K562 (cell line): ENCODE measurements around the gene ZDHHC12. TPM values are rescaled to one million over a fixed set of nuclear protein-coding genes. Genes with fewer than 3 reads are reported as not detected.

Experiments
- ARID1B ChIP-seq: fragments of 450-650 bp; IDR thresholded peaks from 2 replicates; pipeline ENCODE4 v1.6.1; 2016; ENCODE audit warnings: antibody characterized with exemption, mild to moderate bottlenecking, inconsistent platforms
- MCM2 ChIP-seq: fragments of 450-650 bp; IDR thresholded peaks from 2 replicates; pipeline ENCODE4 v1.6.1; 2017; ENCODE audit warnings: low read depth, mild to moderate bottlenecking
- MTF1 ChIP-seq: fragments of 250-450 bp; sonication (Bioruptor Pico); IDR thresholded peaks from 2 replicates; pipeline ENCODE4 v1.9.0; 2021; ENCODE audit warnings: moderate library complexity, mild to moderate bottlenecking, inconsistent platforms, borderline replicate concordance
- MYNN ChIP-seq, 2 experiments: sonication (generic); formaldehyde crosslinking in 1 of 2; IDR thresholded peaks; 2 replicates each; pipeline versions ENCODE4 v1.5.0 to v1.6.1; 2016 to 2020; ENCODE audit warnings: antibody characterized with exemption in 1 of 2, missing genetic modification reagents in 1 of 2
- NFIC ChIP-seq: fragments of 450-650 bp; IDR thresholded peaks from 2 replicates; pipeline ENCODE4 v1.6.1; 2017; ENCODE audit warnings: mild to moderate bottlenecking, inconsistent platforms
- SAP30 ChIP-seq: fragments of 200-600 bp; sonication (generic); IDR thresholded peaks from 2 replicates; pipeline ENCODE4 v1.6.1; 2012; ENCODE audit warnings: borderline replicate concordance, low read depth, mild to moderate bottlenecking, moderate library complexity, low read length, control low read depth, inconsistent platforms; ENCODE audit not compliant: insufficient read depth, poor library complexity, severe bottlenecking
- SMARCE1 ChIP-seq: fragments of 450-650 bp; IDR thresholded peaks from 2 replicates; pipeline ENCODE4 v1.7.1; 2016; ENCODE audit warnings: mild to moderate bottlenecking
- TBL1XR1 ChIP-seq, 2 experiments: IDR thresholded peaks; 2 replicates each; pipeline ENCODE4 v1.6.1; 2012; ENCODE audit warnings: improper control_type of control experiment in 2 of 2, low read length in 2 of 2, mild to moderate bottlenecking in 1 of 2
- TCF7L2 ChIP-seq: fragments of 150-350 bp; IDR thresholded peaks from 2 replicates; pipeline ENCODE4 v1.6.1; 2016; ENCODE audit warnings: low read depth, mild to moderate bottlenecking, low read length, moderate library complexity
- TEAD4 ChIP-seq, 2 experiments: sonication (generic) in 1 of 2; formaldehyde crosslinking in 1 of 2; IDR thresholded peaks; 2 replicates each; pipeline versions ENCODE4 v1.6.1 to v1.8.0; 2012 to 2022; ENCODE audit warnings: borderline replicate concordance in 1 of 2, inconsistent platforms in 1 of 2, low read length in 1 of 2, mild to moderate bottlenecking in 1 of 2, missing genetic modification reagents in 1 of 2
- ZFPM2 ChIP-seq: fragments of 250-450 bp; sonication (Bioruptor Pico); IDR thresholded peaks from 2 replicates; pipeline ENCODE4 v1.5.1; 2022; ENCODE audit warnings: mild to moderate bottlenecking
- ZNF212 ChIP-seq: fragments of 450-650 bp; formaldehyde crosslinking; IDR thresholded peaks from 2 replicates; pipeline ENCODE4 v1.4.0; 2020; ENCODE audit warnings: mild to moderate bottlenecking
- ZNF274 ChIP-seq: IDR thresholded peaks from 2 replicates; pipeline ENCODE4 v1.6.1; 2011; ENCODE audit warnings: low read depth, mild to moderate bottlenecking, low read length, moderate library complexity, borderline replicate concordance
- ZNF551 ChIP-seq: fragments of 250-450 bp; sonication (Bioruptor Pico); IDR thresholded peaks from 2 replicates; pipeline ENCODE4 v1.5.0; 2021; ENCODE audit warnings: mild to moderate bottlenecking, moderate library complexity
- polyA plus RNA-seq, 8 experiments: library from polyadenylated mRNA; depleted of rRNA in 4 of 8; stranded (reverse) in 5 of 8; unstranded in 3 of 8; fragments of >200 nt; fragmentation: Nextera tagmentation in 2 of 8; fragmentation: Illumina TruSeq in 1 of 8; extraction: Ambion mirVana in 2 of 8; extraction: Trizol in 1 of 8; gene quantifications; 2 replicates each; pipeline versions ENCODE4 v1.2.1 to v1.2.3, GENCODE V29; 2011 to 2014; ENCODE audit warnings: inconsistent platforms in 1 of 8, missing spikeins in 1 of 8
- total RNA-seq, 7 experiments: library from RNA; depleted of rRNA in 6 of 7; stranded (reverse); fragments of >200 nt in 6 of 7; fragmentation: Illumina TruSeq in 2 of 7; extraction: Trizol in 2 of 7; gene quantifications; 2 replicates each; pipeline versions ENCODE4 v1.2.1 to v1.2.3, GENCODE V29; 2011 to 2021; ENCODE audit warnings: low replicate concordance in 1 of 7
- TF ChIP-seq, protein P1 (sequence below): fragments of 200-600 bp; sonication (generic); IDR thresholded peaks from one replicate; pipeline ENCODE4 v1.6.1; 2012; ENCODE audit warnings: mild to moderate bottlenecking, low read depth, low read length, inconsistent platforms
- TF ChIP-seq, protein P2 (sequence below): fragments of 250-450 bp; sonication (Bioruptor Pico); IDR thresholded peaks from 2 replicates; pipeline ENCODE4 v1.8.0; 2022; ENCODE audit warnings: moderate library complexity, mild to moderate bottlenecking, inconsistent platforms

The ZDHHC12 gene
- total and polyA plus RNA-seq, 9 of the 15 experiments (the other 6 are each of a cell fraction or from before 2014, with no cell fraction given) = 0.21 to 38.0 (median 13.8) TPM

DNA sequence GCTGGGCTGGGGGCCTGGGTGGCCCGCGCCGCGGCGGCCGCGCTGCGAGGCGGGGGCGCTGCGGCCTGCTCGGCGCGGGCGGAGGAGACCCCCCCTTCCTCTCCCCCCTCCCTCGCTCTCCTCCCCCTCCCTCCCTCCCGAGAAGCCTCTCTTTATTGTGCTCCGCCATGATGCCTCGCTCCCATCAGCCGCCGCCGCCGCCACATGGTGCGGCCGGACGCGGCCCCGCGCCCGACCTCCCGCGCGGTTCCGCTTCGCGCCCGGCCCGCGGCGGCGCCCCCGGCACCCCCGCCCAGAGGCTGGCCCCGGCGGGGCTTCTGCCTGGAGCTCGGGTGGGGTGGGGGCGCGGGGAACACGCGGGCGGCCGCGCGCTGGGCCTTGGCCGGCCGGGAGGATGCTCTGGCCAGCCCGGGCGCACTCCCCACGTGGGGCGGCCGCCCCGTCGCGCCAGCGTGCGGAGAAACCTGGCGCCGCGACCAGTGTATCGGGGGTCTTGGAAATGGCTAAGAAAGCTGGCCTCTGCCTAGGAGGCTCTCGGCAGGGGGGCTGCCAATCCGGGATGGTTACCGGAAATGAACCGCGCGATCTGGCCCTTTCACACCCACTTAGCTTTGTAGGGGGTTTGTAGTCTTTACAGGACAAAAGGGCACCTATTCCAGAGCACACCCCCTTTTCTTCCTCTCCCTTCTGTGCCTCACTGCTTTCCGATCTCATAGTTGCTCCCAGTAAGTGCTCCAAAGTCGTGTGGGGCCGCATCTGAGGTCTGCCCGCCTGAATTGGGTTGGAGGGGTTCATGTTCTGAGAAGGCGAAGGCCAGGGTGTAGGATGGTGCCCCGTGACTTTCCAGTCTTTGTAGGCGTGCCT is 33.9 kb downstream of the ZDHHC12 start (continued):
- TF ChIP-seq, protein P1, sequence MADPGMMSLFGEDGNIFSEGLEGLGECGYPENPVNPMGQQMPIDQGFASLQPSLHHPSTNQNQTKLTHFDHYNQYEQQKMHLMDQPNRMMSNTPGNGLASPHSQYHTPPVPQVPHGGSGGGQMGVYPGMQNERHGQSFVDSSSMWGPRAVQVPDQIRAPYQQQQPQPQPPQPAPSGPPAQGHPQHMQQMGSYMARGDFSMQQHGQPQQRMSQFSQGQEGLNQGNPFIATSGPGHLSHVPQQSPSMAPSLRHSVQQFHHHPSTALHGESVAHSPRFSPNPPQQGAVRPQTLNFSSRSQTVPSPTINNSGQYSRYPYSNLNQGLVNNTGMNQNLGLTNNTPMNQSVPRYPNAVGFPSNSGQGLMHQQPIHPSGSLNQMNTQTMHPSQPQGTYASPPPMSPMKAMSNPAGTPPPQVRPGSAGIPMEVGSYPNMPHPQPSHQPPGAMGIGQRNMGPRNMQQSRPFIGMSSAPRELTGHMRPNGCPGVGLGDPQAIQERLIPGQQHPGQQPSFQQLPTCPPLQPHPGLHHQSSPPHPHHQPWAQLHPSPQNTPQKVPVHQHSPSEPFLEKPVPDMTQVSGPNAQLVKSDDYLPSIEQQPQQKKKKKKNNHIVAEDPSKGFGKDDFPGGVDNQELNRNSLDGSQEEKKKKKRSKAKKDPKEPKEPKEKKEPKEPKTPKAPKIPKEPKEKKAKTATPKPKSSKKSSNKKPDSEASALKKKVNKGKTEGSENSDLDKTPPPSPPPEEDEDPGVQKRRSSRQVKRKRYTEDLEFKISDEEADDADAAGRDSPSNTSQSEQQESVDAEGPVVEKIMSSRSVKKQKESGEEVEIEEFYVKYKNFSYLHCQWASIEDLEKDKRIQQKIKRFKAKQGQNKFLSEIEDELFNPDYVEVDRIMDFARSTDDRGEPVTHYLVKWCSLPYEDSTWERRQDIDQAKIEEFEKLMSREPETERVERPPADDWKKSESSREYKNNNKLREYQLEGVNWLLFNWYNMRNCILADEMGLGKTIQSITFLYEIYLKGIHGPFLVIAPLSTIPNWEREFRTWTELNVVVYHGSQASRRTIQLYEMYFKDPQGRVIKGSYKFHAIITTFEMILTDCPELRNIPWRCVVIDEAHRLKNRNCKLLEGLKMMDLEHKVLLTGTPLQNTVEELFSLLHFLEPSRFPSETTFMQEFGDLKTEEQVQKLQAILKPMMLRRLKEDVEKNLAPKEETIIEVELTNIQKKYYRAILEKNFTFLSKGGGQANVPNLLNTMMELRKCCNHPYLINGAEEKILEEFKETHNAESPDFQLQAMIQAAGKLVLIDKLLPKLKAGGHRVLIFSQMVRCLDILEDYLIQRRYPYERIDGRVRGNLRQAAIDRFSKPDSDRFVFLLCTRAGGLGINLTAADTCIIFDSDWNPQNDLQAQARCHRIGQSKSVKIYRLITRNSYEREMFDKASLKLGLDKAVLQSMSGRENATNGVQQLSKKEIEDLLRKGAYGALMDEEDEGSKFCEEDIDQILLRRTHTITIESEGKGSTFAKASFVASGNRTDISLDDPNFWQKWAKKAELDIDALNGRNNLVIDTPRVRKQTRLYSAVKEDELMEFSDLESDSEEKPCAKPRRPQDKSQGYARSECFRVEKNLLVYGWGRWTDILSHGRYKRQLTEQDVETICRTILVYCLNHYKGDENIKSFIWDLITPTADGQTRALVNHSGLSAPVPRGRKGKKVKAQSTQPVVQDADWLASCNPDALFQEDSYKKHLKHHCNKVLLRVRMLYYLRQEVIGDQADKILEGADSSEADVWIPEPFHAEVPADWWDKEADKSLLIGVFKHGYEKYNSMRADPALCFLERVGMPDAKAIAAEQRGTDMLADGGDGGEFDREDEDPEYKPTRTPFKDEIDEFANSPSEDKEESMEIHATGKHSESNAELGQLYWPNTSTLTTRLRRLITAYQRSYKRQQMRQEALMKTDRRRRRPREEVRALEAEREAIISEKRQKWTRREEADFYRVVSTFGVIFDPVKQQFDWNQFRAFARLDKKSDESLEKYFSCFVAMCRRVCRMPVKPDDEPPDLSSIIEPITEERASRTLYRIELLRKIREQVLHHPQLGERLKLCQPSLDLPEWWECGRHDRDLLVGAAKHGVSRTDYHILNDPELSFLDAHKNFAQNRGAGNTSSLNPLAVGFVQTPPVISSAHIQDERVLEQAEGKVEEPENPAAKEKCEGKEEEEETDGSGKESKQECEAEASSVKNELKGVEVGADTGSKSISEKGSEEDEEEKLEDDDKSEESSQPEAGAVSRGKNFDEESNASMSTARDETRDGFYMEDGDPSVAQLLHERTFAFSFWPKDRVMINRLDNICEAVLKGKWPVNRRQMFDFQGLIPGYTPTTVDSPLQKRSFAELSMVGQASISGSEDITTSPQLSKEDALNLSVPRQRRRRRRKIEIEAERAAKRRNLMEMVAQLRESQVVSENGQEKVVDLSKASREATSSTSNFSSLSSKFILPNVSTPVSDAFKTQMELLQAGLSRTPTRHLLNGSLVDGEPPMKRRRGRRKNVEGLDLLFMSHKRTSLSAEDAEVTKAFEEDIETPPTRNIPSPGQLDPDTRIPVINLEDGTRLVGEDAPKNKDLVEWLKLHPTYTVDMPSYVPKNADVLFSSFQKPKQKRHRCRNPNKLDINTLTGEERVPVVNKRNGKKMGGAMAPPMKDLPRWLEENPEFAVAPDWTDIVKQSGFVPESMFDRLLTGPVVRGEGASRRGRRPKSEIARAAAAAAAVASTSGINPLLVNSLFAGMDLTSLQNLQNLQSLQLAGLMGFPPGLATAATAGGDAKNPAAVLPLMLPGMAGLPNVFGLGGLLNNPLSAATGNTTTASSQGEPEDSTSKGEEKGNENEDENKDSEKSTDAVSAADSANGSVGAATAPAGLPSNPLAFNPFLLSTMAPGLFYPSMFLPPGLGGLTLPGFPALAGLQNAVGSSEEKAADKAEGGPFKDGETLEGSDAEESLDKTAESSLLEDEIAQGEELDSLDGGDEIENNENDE = no peak
- TF ChIP-seq SMARCE1 (no peak), ZNF274 (no peak), NFIC (no peak), SAP30 (peak; percentile 95), TEAD4 (IDR thresholded peaks at IDR 0.05; ENCODE audit: low read length) (0 out of 2 replicates have a peak, but pooled peaks have one; percentile 18), TEAD4 (CRISPR knock-in tag; IDR thresholded peaks at IDR 0.05; ENCODE audit: borderline replicate concordance) (no peak), ZNF551 (CRISPR knock-in tag) (no peak), MCM2 (no peak), TCF7L2 (no peak), ARID1B (no peak), ZNF212 (CRISPR knock-in tag) (no peak), MTF1 (CRISPR knock-in tag) (no peak), ZFPM2 (no peak), TBL1XR1 (IDR thresholded peaks at IDR 0.05; ENCODE audit: low read length in 2 of 2) (no peak), MYNN (IDR thresholded peaks at IDR 0.05) (no peak), MYNN (CRISPR knock-in tag; IDR thresholded peaks at IDR 0.05) (no peak)
- TF ChIP-seq, protein P2, sequence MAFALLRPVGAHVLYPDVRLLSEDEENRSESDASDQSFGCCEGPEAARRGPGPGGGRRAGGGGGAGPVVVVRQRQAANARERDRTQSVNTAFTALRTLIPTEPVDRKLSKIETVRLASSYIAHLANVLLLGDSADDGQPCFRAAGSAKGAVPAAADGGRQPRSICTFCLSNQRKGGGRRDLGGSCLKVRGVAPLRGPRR (CRISPR knock-in tag) = no peak
